ENCODE data around the gene TRPC4. TPM values are rescaled to one million over a fixed set of nuclear protein-coding genes. Genes with fewer than 3 reads are reported as not detected.

TRPC4 gene
- total and polyA plus RNA-seq, 10 donors = 0.06 to 0.42 (median 0.15) TPM; not detected in 4

DNA sequence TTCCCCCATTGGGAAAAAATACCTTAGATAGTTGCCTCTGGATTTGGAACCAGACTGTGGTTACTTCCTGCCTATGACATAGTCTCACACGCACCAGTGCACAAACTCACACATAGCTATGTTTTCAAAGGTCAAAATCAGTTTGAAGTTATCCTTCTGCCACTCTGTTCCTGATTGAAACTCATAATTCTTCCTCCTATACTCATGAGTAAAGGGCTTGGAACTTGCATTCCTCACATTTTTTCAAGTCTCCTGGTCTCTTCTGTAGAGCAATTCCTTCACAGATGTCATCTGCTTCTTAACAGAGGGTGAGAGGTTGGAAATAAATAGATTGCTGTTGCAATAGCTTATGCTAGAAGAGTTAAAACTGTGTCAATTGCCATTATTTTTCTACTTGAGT is 252.4 kb downstream of the TRPC4 start:
- intact Hi-C loops (cut with DNase I; ENCODE audit: low total_unique reads) = no loop called here
- WGBS, 5 donors = 30 to 74% (median 51%) methylated on average over 1 of the region's 1 CpG

GRCh38 chr13:37616131-37616530 is 253.4 kb downstream of the TRPC4 start:
- Histone ChIP-seq H3K4me3 (no peak overlapping the region), H3K9me3 (no peaks in the 10 kb centered on the region), H3K36me3 (no peaks in the 10 kb centered on the region), H3K27me3 (replicated peaks in 1 of 7) (no peaks in the 10 kb centered on the region), H3K27ac (no peak overlapping the region), H3K4me1 (no peaks in the 10 kb centered on the region)
- no peak for TF ChIP-seq POLR2AphosphoS5 (IDR thresholded peaks at IDR 0.05)
- TF ChIP-seq POLR2A (IDR thresholded peaks at IDR 0.05) = no peak
- no peak for TF ChIP-seq CTCF (IDR thresholded peaks at IDR 0.05 in 8 of 11, conservative IDR thresholded peaks at IDR 0.05 in 3 of 11)
- WGBS, 5 donors = 91 to 100% (median 96%) methylated on average over 1 of the region's 1 CpG
- no peak for DNase-seq
- intact Hi-C loops (cut with DNase I; ENCODE audit: low total_unique reads) = no loop called here

More for the DNA sequence above, 252.4 kb downstream of the TRPC4 start:
- Histone ChIP-seq H3K4me1 (no peaks in the 10 kb centered on the region), H3K36me3 (no peaks in the 10 kb centered on the region), H3K27me3 (replicated peaks in 1 of 7) (no peaks in the 10 kb centered on the region), H3K27ac (no peak overlapping the region), H3K4me3 (no peak overlapping the region), H3K9me3 (no peaks in the 10 kb centered on the region)
- no peak for DNase-seq
- TF ChIP-seq POLR2A (IDR thresholded peaks at IDR 0.05) (no peak), CTCF (IDR thresholded peaks at IDR 0.05 in 8 of 11, conservative IDR thresholded peaks at IDR 0.05 in 3 of 11) (no peak), POLR2AphosphoS5 (IDR thresholded peaks at IDR 0.05) (no peak)

- intact Hi-C loops (cut with DNase I; ENCODE audit: low total_unique reads) = no loop called here
- WGBS, 5 donors = 82 to 92% (median 88%) methylated on average over 2 of the region's 2 CpGs
- no peaks in the 10 kb centered on the region for H3K9me3 ChIP-seq
- H3K27me3 ChIP-seq (replicated peaks in 1 of 7) = no peaks in the 10 kb centered on the region
- H3K36me3 ChIP-seq = no peaks in the 10 kb centered on the region
- H3K27ac ChIP-seq = no peak overlapping the region
- no peak overlapping the region for H3K4me3 ChIP-seq
- no peaks in the 10 kb centered on the region for H3K4me1 ChIP-seq
- no peak for TF ChIP-seq POLR2A (IDR thresholded peaks at IDR 0.05)
- TF ChIP-seq CTCF (IDR thresholded peaks at IDR 0.05 in 8 of 11, conservative IDR thresholded peaks at IDR 0.05 in 3 of 11) = no peak
- TF ChIP-seq POLR2AphosphoS5 (IDR thresholded peaks at IDR 0.05) = no peak
- no peak for DNase-seq
Observed at GRCh38 chr13:37615276-37615675, 254.3 kb downstream of the TRPC4 start.

DNA sequence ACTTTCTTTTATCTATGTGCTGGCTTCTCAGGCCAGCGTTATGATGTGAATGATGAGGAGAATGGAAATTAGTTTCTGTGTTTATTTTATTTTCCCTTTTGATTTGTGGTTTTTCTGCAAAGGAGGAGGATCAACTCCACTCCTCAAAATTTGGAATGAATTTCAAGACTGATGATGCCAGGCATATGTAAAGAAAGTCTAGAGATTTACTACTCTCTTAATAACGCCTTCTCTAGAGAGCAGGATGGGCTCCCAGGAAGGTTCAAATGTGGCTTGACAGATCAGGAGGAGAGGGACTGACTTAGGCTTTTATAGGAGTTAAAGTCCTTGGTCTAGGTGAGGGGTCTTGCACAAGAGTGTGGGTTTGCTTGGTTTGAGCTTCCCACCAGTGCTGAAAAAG is 255.9 kb downstream of the TRPC4 start:
- Histone ChIP-seq H3K4me1 (no peaks in the 10 kb centered on the region), H3K36me3 (no peaks in the 10 kb centered on the region), H3K9me3 (no peaks in the 10 kb centered on the region), H3K27me3 (replicated peaks in 1 of 7) (no peaks in the 10 kb centered on the region), H3K27ac (no peak overlapping the region), H3K4me3 (no peak overlapping the region)
- WGBS, 5 donors = 65 to 81% (median 79%) methylated on average over 2 of the region's 2 CpGs
- intact Hi-C loops (cut with DNase I; ENCODE audit: low total_unique reads) = no loop called here
- TF ChIP-seq POLR2AphosphoS5 (IDR thresholded peaks at IDR 0.05) = no peak
- TF ChIP-seq CTCF (IDR thresholded peaks at IDR 0.05 in 8 of 11, conservative IDR thresholded peaks at IDR 0.05 in 3 of 11) = no peak
- TF ChIP-seq POLR2A (IDR thresholded peaks at IDR 0.05) = no peak
- no peak for DNase-seq

Data from spleen (tissue), 11 donors.